ENCODE measurements around the gene CRABP2. TPM values are rescaled to one million over a fixed set of nuclear protein-coding genes. Genes with fewer than 3 reads are reported as not detected.
A peak's percentile ranks its signal among the peaks of the same experiment; 100 is the strongest.

Gene CRABP2
- total RNA-seq, 6 donors from 2014 or later = 0.76 to 8.1 (median 3.9) TPM; not detected in 1

- ATAC-seq (ENCODE audit: low FRiP score in 2 of 2) = peak in 1 of 2 donors; percentile 35
- H3K27me3 ChIP-seq = peaks cover 0 to 29% (median 11%) of the 10 kb centered on the region in 4 donors
- no peaks in the 10 kb centered on the region for H3K36me3 ChIP-seq
- 59 to 64% methylated on average over 8 of the region's 8 CpGs for WGBS, 2 donors
- no peak overlapping the region for H3K4me3 ChIP-seq
- H3K27ac ChIP-seq = no peak overlapping the region
- no peaks in the 10 kb centered on the region for H3K9me3 ChIP-seq
- H3K4me1 ChIP-seq = peaks cover 27 to 30% (median 29%) of the 10 kb centered on the region in 4 donors
- DNase-seq = peak in 1 of 2 donors; percentile 39
- TF ChIP-seq, protein P1, sequence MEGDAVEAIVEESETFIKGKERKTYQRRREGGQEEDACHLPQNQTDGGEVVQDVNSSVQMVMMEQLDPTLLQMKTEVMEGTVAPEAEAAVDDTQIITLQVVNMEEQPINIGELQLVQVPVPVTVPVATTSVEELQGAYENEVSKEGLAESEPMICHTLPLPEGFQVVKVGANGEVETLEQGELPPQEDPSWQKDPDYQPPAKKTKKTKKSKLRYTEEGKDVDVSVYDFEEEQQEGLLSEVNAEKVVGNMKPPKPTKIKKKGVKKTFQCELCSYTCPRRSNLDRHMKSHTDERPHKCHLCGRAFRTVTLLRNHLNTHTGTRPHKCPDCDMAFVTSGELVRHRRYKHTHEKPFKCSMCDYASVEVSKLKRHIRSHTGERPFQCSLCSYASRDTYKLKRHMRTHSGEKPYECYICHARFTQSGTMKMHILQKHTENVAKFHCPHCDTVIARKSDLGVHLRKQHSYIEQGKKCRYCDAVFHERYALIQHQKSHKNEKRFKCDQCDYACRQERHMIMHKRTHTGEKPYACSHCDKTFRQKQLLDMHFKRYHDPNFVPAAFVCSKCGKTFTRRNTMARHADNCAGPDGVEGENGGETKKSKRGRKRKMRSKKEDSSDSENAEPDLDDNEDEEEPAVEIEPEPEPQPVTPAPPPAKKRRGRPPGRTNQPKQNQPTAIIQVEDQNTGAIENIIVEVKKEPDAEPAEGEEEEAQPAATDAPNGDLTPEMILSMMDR (IDR thresholded peaks at IDR 0.05) = no peak
- TF ChIP-seq POLR2A (IDR thresholded peaks at IDR 0.05) = no peak
- TF ChIP-seq EP300 (IDR thresholded peaks at IDR 0.05) = no peak
- no peak for TF ChIP-seq POLR2AphosphoS5 (IDR thresholded peaks at IDR 0.05)
Measured at GRCh38 chr1:156707417-156708217, 2.2 kb upstream of the CRABP2 start.

DNA sequence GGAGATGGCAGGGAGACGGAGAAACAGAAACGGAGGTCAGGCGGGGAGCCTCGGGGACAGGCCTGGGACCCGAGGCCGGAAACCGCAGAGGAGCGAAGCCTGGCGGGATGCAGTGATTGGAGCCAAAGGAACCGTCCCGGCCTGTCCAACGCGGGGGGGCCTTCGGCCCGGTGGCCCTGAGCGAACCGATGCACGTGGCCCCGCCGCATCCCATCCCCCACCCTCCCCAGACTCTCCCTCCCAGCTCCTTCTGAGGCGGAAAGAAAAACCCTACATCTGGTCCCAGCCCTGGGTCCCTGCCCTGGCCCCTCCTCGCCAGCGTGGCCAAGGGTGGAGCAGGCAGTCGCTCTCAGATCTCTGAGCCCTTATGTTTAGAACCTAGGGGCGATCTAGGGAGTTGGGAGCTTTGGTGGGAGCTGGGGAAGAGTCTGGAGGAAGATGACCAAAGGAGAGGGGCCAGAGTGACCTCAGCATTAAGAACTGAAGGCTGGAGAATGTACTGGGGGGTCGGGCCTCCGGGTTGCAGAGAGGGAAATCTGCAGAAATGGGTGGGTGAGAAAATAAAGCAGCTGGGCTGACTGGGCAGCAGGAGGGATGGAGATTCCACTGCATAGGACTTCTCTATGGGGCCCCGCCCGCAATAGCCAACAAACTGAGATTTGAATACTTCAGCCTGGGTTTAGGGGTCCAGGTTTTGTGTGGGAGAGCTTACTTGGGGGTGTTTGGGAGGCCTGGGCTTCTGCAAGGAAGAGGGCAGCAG lies 1.5 kb upstream of the CRABP2 start:
- DNase-seq = peak; percentile 35 to 89
- Histone ChIP-seq H3K27me3 (peaks cover 0 to 29% (median 11%) of the 10 kb centered on the region in 4 donors), H3K4me1 (peaks cover 27 to 30% (median 29%) of the 10 kb centered on the region in 4 donors), H3K27ac (peak overlapping the region in 2 of 4 donors; percentile 39 to 56), H3K4me3 (peak overlapping the region; percentile 9 to 45 (median 38)), H3K9me3 (no peaks in the 10 kb centered on the region), H3K36me3 (no peaks in the 10 kb centered on the region)
- no peak for TF ChIP-seq POLR2AphosphoS5 (IDR thresholded peaks at IDR 0.05)
- 7 to 15% methylated on average over 11 to 26 of the region's 29 CpGs for whole genome bisulfite sequencing, 2 donors
- ATAC-seq (ENCODE audit: low FRiP score in 2 of 2) = peak; percentile 31 to 76

GRCh38 chr1:156705918-156706656 lies 704 bp upstream of the CRABP2 start:
- H3K36me3 ChIP-seq = no peaks in the 10 kb centered on the region
- peak; percentile 56 to 89 for DNase-seq
- TF ChIP-seq POLR2A (IDR thresholded peaks at IDR 0.05) (no peak), EP300 (IDR thresholded peaks at IDR 0.05) (no peak)
- TF ChIP-seq, protein P1 (IDR thresholded peaks at IDR 0.05) = peak; percentile 66 to 83 (median 72)
- ATAC-seq (ENCODE audit: low FRiP score in 2 of 2) = peak; percentile 54 to 75
- no peaks in the 10 kb centered on the region for H3K9me3 ChIP-seq
- WGBS, 2 donors = 2% methylated on average over 23 to 38 of the region's 45 CpGs
- H3K27me3 ChIP-seq = peaks cover 0 to 29% (median 11%) of the 10 kb centered on the region in 4 donors
- H3K4me3 ChIP-seq = peak overlapping the region; percentile 9 to 45 (median 38)
- H3K27ac ChIP-seq = peak overlapping the region in 2 of 4 donors; percentile 39 to 56
- peaks cover 27 to 30% (median 29%) of the 10 kb centered on the region in 4 donors for H3K4me1 ChIP-seq

- H3K27ac ChIP-seq = no peak overlapping the region
- peaks cover 27 to 30% (median 29%) of the 10 kb centered on the region in 4 donors for H3K4me1 ChIP-seq
- TF ChIP-seq POLR2AphosphoS5 (IDR thresholded peaks at IDR 0.05) = no peak
- TF ChIP-seq EP300 (IDR thresholded peaks at IDR 0.05) = no peak
- TF ChIP-seq POLR2A (IDR thresholded peaks at IDR 0.05) = no peak
- TF ChIP-seq, protein P1 (IDR thresholded peaks at IDR 0.05) = no peak
- H3K4me3 ChIP-seq = peak overlapping the region in 3 of 4 donors; percentile 32 to 45 (median 43)
- no peaks in the 10 kb centered on the region for H3K9me3 ChIP-seq
- peaks cover 0 to 29% (median 11%) of the 10 kb centered on the region in 4 donors for H3K27me3 ChIP-seq
- peak in 1 of 2 donors; percentile 41 for ATAC-seq (ENCODE audit: low FRiP score in 2 of 2)
- WGBS, 2 donors = 4 to 10% methylated on average over 5 to 25 of the region's 29 CpGs
- DNase-seq = peak; percentile 43 to 87
- H3K36me3 ChIP-seq = no peaks in the 10 kb centered on the region
Measured at GRCh38 chr1:156704930-156705320, 458 bp downstream of the CRABP2 start.

Data from upper lobe of left lung (tissue), 6 donors.